ENCODE measurements around the gene SVEP1. TPM values are rescaled to one million over a fixed set of nuclear protein-coding genes. Genes with fewer than 3 reads are reported as not detected.

SVEP1 gene
- 5.4 and 7.9 TPM in 2 replicates for total RNA-seq (ENCODE audit: low replicate concordance)
- long read RNA-seq, partial matches to known transcripts: 7 of 7 reads
- long read RNA-seq, other reads (novel, unspliced or antisense): 0 of 7 reads

GRCh38 chr9:110579034-110579861, at the start of gene SVEP1:
TSS of gene SVEP1 (minus strand) at chr9:110579741. CDS start at chr9:110579543, 198 bp downstream.
- DNase-seq (ENCODE audit: extremely low spot score, unreplicated experiment): peak; percentile 74
- H3K4me3 Mint-ChIP-seq: peak within 1 kb of the TSS; percentile 94
- peaks cover 4% of the 10 kb centered on the region for H3K36me3 Mint-ChIP-seq
- H3K27ac Mint-ChIP-seq: peak within 1 kb of the TSS; percentile 84
- peaks cover 68% of the 10 kb centered on the region for H3K27me3 Mint-ChIP-seq
- H3K9me3 Mint-ChIP-seq: no peaks in the 10 kb centered on the region
- TF ChIP-seq CTCF (conservative IDR thresholded peaks at IDR 0.05): no peak
- H3K4me1 Mint-ChIP-seq (ENCODE audit: unreplicated experiment): peaks cover 23% of the 10 kb centered on the region

GRCh38 chr9:110626101-110626829, 46.7 kb upstream of the SVEP1 start:
- Mint-ChIP-seq H3K4me1 (ENCODE audit: unreplicated experiment) (peaks cover 4% of the 10 kb centered on the region), H3K27ac (no peak overlapping the region), H3K27me3 (peaks cover 9% of the 10 kb centered on the region), H3K4me3 (no peak overlapping the region), H3K9me3 (no peaks in the 10 kb centered on the region), H3K36me3 (no peaks in the 10 kb centered on the region)
- TF ChIP-seq CTCF (conservative IDR thresholded peaks at IDR 0.05): no peak
- no peak for DNase-seq (ENCODE audit: extremely low spot score, unreplicated experiment)

- Mint-ChIP-seq H3K4me3 (no peak overlapping the region), H3K27ac (no peak overlapping the region), H3K27me3 (peaks cover 9% of the 10 kb centered on the region), H3K4me1 (ENCODE audit: unreplicated experiment) (peaks cover 4% of the 10 kb centered on the region), H3K9me3 (no peaks in the 10 kb centered on the region), H3K36me3 (no peaks in the 10 kb centered on the region)
- DNase-seq (ENCODE audit: extremely low spot score, unreplicated experiment): no peak
- peak; percentile 89 for TF ChIP-seq CTCF (conservative IDR thresholded peaks at IDR 0.05)
These were observed 44.0 kb upstream of the SVEP1 start for GRCh38 chr9:110623462-110624025.

- Mint-ChIP-seq H3K27ac (no peak overlapping the region), H3K4me3 (no peak overlapping the region), H3K4me1 (ENCODE audit: unreplicated experiment) (peaks cover 4% of the 10 kb centered on the region), H3K36me3 (no peaks in the 10 kb centered on the region), H3K9me3 (no peaks in the 10 kb centered on the region), H3K27me3 (peaks cover 9% of the 10 kb centered on the region)
- no peak for TF ChIP-seq CTCF (conservative IDR thresholded peaks at IDR 0.05)
- DNase-seq (ENCODE audit: extremely low spot score, unreplicated experiment): no peak
These were observed 42.8 kb upstream of the SVEP1 start for GRCh38 chr9:110622368-110622767.

- TF ChIP-seq CTCF (conservative IDR thresholded peaks at IDR 0.05): no peak
- Mint-ChIP-seq H3K4me3 (no peak overlapping the region), H3K4me1 (ENCODE audit: unreplicated experiment) (no peaks in the 10 kb centered on the region), H3K27me3 (peaks cover 9% of the 10 kb centered on the region), H3K27ac (no peak overlapping the region), H3K36me3 (no peaks in the 10 kb centered on the region), H3K9me3 (no peaks in the 10 kb centered on the region)
- DNase-seq (ENCODE audit: extremely low spot score, unreplicated experiment): no peak
These were observed 41.2 kb upstream of the SVEP1 start for GRCh38 chr9:110620726-110621125.

Data from type B pancreatic cell (in vitro differentiated cells).